CD4-positive, alpha-beta T cell treated with Interleukin-21 for 1 hour (primary cell): ENCODE data around the gene COMMD9.
A peak's percentile ranks its signal among the peaks of the same experiment; 100 is the strongest.

Source experiments
- DNase-seq: peaks from one replicate; pipeline ENCODE4 v3.0.0-alpha.2; 2020

Gene COMMD9

GRCh38 chr11:36295926-36296325 is 6.7 kb upstream of the COMMD9 start, which contains the start of gene PRR5L:
Gene PRR5L, plus strand, starts transcription at chr11:36296288. Its CDS starts 104,834 bp downstream, at chr11:36401122.
- no peak for DNase-seq

DNA sequence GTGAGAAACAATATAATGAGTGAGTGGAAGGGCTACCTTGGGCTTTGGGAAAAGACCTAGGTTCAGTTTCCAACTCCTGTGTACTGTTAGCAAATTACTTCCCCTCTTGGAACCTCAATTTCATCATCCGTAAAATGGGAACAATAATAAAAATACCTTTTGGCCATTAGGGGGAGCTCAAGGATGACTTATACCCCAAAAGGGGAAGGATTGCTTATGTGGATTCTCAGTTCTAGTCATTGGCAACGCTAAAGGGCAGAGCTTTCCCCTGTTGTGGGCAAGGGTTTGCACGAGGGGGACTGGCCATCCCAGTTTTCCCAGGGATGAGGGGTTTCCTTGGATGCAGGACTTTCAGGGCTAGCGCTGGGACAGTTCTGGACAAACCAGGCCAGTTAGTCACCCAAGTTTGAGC is 3.1 kb upstream of the COMMD9 start:
- peak; percentile 72 for DNase-seq

GRCh38 chr11:36288442-36289225 is 590 bp downstream of the COMMD9 start:
- DNase-seq = no peak

DNA sequence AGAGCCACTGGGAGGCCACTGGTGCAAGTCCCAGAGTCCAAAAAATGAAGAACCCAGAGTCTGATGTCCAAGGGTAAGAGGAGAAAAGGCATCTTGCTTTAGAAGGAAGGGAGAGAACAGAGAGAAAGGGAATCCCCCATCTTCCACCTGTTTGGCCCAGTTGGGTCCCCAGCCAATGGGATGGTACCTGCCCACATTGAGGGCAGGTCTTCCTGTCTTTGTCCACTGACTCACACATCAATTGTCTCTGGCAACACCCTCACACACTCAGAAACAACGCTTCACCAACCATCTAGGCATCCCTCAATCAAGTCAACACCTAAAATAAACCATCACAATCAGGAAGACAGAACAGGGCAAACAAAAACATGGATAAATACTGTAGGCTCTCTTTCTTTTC is 6.3 kb downstream of the COMMD9 start:
- DNase-seq = no peak

DNA sequence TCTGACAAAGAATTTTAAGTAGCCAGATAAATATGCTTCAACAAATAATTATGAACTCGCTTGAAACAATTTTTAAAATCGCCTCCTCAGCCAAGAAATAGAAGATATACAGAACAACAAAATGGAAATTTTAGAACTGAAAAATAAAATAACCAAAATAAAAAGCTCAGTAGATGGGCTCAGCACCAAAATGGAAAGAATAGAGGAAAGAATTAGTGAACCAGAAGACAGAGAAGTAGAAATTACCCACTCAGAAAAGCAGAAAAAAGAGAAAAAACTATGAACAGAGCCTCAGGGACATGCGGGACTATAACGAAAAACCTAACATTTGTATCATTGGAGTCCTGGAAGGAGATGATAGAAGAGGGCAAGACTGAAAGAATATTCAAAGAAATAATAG is 7.4 kb downstream of the COMMD9 start:
- no peak for DNase-seq

DNA sequence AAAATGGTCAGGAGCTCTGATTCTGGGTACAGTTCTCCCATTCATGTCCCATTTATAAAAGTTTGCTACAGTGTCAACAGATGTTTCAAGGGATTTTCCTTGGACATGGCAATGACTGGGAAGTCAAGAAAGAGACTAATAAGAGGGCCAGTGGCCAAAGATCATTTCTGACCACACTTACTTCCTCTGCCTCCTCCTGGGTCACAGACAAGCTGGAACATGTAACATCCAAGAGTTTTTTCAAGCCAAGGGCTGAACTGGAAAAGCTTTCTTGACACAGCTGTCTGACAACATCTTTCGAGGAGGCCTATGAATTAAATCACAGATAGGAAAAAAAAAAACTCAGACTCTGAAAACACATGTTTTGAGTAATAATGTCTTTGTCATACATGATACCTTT is 8.7 kb downstream of the COMMD9 start:
- DNase-seq = no peak

DNA sequence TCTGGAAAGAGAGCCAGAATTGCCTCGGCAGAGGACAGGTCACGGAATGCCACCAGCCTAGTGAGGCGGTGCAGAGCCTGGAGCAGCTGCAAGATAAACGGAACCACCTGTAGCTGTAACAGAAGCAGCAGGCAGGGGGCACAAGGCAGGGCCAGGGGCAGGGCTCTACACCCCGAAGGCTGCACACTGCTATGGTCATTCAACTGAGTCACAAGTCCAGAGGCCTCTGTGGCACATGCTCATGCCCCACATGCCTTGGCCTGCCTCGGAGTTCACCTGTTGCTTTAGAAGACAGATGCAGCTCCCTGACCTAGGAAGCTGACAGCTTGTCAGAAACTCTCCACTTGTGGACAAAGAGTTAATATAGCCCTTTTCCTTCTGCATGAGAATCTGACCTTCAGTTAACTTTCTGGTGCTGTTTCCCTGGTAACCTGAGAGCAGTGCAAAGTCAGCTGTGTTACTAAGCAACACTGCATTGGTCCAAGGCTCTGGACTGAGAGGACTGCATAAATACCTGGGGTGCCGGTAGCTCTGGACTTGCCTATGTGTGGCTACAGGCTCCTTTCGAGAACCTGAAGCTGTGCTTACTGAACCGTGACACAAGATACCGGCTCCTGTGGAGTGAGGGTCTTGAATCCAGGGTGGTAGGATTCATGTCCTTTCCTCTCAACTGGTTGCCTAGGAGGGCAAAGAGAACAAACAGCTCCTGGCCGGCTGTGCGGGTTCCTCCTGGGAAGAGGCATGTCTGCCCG is 10.5 kb downstream of the COMMD9 start:
- DNase-seq = no peak

DNA sequence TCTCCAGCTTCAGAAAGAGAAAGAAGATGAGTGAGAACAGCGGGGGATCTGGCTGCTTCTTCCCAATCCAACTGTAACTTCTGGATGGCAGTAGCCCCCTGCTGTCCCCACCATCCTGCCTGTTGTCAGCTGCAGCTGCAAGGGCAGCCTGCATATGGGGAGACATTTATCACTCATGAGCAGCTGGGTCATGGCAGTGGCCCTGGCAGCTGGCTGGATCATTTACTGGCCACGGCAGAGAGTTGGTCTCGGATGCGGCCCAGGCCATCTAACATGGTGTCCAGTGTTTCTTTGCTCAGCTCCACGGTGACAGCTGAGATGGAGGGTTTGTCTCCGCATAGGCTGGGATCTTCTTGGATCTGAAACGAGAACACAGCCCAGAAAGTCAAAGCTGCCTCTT is 14.8 kb downstream of the COMMD9 start:
- no peak for DNase-seq

- no peak for DNase-seq
These were observed 16.1 kb downstream of the COMMD9 start for GRCh38 chr11:36273110-36273509.

DNA sequence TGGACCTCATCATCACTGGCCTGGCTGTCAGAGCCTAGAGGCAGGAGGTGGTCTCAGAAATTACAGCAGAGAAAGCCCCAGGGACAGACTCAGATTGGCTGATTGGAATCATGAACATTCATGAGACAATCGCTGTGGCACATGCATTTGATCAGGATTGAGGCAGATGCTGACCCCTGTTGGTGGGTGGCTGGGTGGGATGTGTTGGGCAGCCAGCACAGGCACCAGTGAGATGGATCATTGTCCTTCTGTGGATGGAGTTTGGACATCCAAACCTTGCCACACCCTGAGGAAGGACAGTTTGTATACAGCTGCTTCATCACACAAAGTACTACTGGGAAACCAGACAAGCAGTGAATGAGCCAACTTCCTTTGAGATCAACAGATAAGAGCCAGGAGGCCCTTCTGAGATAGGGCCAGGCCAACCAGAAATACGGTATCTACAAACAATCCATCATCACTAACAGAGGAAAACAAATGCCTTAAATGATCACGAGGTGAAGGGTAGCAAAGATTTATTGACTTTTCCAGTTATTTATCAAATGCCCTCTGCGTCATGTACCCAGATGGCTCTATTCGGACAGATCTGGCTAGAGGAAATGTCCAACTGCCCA is 17.3 kb downstream of the COMMD9 start:
- DNase-seq = no peak

DNA sequence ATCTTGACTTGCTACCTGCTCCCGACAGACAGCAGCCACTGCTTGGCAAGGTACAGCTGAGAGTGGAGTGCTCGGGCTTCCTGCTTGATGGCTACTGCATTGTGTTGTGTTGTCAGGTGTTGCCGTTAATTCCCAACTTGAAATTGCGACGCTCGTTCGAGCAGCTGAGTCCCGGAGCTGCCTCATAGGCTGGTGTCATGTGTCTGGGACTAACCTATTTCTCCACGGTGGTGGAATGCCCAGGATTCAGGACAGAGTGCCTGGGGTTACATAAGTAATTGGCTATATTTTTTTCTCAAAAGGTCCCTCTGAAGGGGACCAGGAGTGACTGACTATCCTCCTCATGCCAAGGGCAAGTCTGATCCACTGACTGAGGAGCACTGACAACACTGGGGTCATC is 18.5 kb downstream of the COMMD9 start:
- no peak for DNase-seq

GRCh38 chr11:36268337-36268985 is 20.8 kb downstream of the COMMD9 start:
- no peak for DNase-seq

DNA sequence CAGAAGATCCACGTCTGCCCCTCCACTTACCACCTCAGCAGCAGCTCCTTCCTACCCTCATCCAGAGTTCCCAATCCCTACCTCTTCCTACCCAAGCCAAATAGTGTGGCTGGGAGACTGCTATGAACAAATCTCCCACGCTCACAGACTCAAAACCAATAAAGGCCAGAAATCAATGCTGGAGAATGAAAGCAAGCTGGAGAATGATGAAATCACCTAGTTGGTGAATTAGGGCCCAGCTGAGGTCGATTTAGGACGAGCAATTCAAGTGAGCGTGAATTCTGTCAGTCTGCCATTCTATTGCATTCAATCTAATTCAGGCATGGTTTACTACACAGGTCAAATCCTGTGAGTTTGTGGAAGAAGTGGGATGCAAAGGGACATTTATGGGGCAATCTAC is 22.5 kb downstream of the COMMD9 start:
- DNase-seq = no peak

GRCh38 chr11:36265793-36266628 is 23.2 kb downstream of the COMMD9 start:
- DNase-seq = peak; percentile 36

DNA sequence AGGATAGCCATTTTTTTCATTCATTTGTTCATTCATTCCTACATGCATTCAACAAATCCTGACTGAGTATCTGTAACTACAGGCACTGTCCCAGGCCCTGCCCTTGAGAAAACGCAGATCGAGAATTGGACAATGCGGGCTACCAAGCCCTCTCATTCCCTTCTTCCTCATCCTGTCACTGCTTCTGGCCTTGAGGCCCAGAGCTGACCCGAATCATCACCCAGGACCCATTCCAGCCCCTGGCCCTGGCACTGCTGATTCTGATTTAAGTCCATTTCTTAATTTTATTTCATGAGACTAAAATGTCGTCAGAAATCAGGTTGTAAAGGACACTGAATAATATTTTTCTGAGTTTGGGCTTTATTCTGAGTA is 24.3 kb downstream of the COMMD9 start:
- DNase-seq = no peak

- no peak for DNase-seq
These were observed 24.9 kb downstream of the COMMD9 start for GRCh38 chr11:36264011-36264972.

GRCh38 chr11:36261094-36261493 is 28.1 kb downstream of the COMMD9 start:
- no peak for DNase-seq

GRCh38 chr11:36258730-36259360 is 30.4 kb downstream of the COMMD9 start:
- DNase-seq = no peak

- DNase-seq = no peak
These were observed 31.9 kb downstream of the COMMD9 start for GRCh38 chr11:36257351-36257750.

DNA sequence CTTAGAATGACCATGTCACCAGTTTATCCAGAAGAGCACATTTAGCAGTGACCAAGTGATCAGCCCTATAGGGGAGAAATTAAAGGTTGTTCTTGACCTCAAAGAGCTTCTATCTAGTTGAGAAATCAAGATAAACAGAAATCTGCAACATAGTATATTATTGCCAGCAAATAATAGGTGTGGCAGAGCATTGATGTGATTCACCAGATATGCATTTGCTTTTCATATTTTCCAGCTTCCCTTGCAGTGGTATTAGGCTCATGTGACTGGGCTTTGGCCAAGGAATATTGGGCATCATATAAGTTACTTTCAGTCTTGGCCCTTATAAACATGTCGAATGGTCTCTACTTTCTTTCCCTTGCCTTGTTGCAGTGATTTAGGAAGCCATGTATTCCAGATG is 34.5 kb downstream of the COMMD9 start:
- DNase-seq = no peak

- no peak for DNase-seq
These were observed 36.0 kb downstream of the COMMD9 start for GRCh38 chr11:36253238-36253637.
